Endodermal cell (in vitro differentiated cells): Measurements from ENCODE around the gene SLC25A20. TPM values are rescaled to one million over a fixed set of nuclear protein-coding genes. Genes with fewer than 3 reads are reported as not detected.

Experiments
- DNase-seq: peaks from one replicate; pipeline ENCODE4 v3.0.0-alpha.2; 2017
- H3K27ac ChIP-seq: 2 replicates; pipeline ENCODE4 v1.5.1; 2013; ENCODE audit warnings: mild to moderate bottlenecking, low read depth, low read length, moderate library complexity
- H3K27me3 ChIP-seq: 2 replicates; pipeline ENCODE4 v1.6.1; 2013; ENCODE audit warnings: mild to moderate bottlenecking, low read length, moderate library complexity; ENCODE audit not compliant: insufficient read depth, control insufficient read depth, poor library complexity, severe bottlenecking
- H3K36me3 ChIP-seq: 2 replicates; pipeline ENCODE4 v1.7.0; 2013; ENCODE audit warnings: mild to moderate bottlenecking, low read length, moderate library complexity; ENCODE audit not compliant: control insufficient read depth, insufficient read depth
- H3K4me1 ChIP-seq: one replicate; pipeline ENCODE4 v1.7.0; 2013; ENCODE audit warnings: low read length; ENCODE audit not compliant: control insufficient read depth, insufficient read depth
- H3K4me3 ChIP-seq: 2 replicates; pipeline ENCODE4 v1.5.1; 2013; ENCODE audit warnings: mild to moderate bottlenecking, low read length, moderate library complexity
- H3K9ac ChIP-seq: 2 replicates; pipeline ENCODE4 v1.6.1; 2013; ENCODE audit warnings: mild to moderate bottlenecking, low read length, moderate library complexity; ENCODE audit not compliant: poor library complexity, severe bottlenecking; ENCODE audit errors: extremely low read depth
- H3K9me3 ChIP-seq: 2 replicates; pipeline ENCODE4 v1.6.1; 2013; ENCODE audit warnings: mild to moderate bottlenecking, low read length, moderate library complexity; ENCODE audit not compliant: control insufficient read depth
- H3K27ac Mint-ChIP-seq: 2 replicates; pipeline ENCODE4 v1.8.0; 2020; ENCODE audit warnings: mixed read lengths
- H3K27me3 Mint-ChIP-seq: 2 replicates; pipeline ENCODE4 v1.8.0; 2021; ENCODE audit warnings: mild to moderate bottlenecking, mixed read lengths; ENCODE audit not compliant: insufficient read depth
- H3K36me3 Mint-ChIP-seq: 2 replicates; pipeline ENCODE4 v1.8.0; 2020; ENCODE audit warnings: low read depth, mixed read lengths
- H3K4me1 Mint-ChIP-seq: 2 replicates; pipeline ENCODE4 v1.8.0; 2020; ENCODE audit warnings: mixed read lengths
- H3K4me3 Mint-ChIP-seq: 2 replicates; pipeline ENCODE4 v1.8.0; 2020; ENCODE audit warnings: mild to moderate bottlenecking, moderate library complexity, mixed read lengths
- H3K9me3 Mint-ChIP-seq: 2 replicates; pipeline ENCODE4 v1.8.0; 2020; ENCODE audit warnings: mild to moderate bottlenecking, mixed read lengths
- CTCF ChIP-seq: fragments of 200-600 bp; sonication (generic); conservative IDR thresholded peaks from 2 replicates; pipeline ENCODE4 v1.5.0; 2021; ENCODE audit warnings: antibody characterized with exemption, mild to moderate bottlenecking
- WGBS, 2 experiments: methylation state at CpG; one replicate each; pipeline versions ENCODE4 v1.1.5 to v1.1.7; 2013; ENCODE audit warnings: missing lambda C conversion rate in 2 of 2, mixed read lengths in 1 of 2; ENCODE audit not compliant: insufficient coverage in 1 of 2, insufficient read length in 1 of 2; 5-methylcytosine and 5-hydroxymethylcytosine counted together
- total RNA-seq, 2 donors: library from RNA; stranded (reverse); fragmentation: NEBNext Ultra II Directional in 1 of 2; extraction: Animal tissue kit (Norgen Biotek cat#: 25700) in 1 of 2; gene quantifications; 2 replicates in 1 of 2; 3 replicates in 1 of 2; pipeline ENCODE4 v1.2.1, GENCODE V29; 2021

The SLC25A20 gene
- total RNA-seq, 2 donors from 2014 or later, result 5.0 to 6.7 TPM

- no peaks in the 10 kb centered on the region for H3K4me1 ChIP-seq
- Mint-ChIP-seq H3K27ac (peak overlapping the region; percentile 50), H3K4me1 (peaks cover 1% of the 10 kb centered on the region), H3K27me3 (no peaks in the 10 kb centered on the region), H3K4me3 (no peak overlapping the region), H3K36me3 (peaks cover 7% of the 10 kb centered on the region), H3K9me3 (no peaks in the 10 kb centered on the region)
- H3K36me3 ChIP-seq, result no peaks in the 10 kb centered on the region
- no peaks in the 10 kb centered on the region for H3K9me3 ChIP-seq
- no peak for TF ChIP-seq CTCF
- DNase-seq, result no peak
- no peak overlapping the region for H3K4me3 ChIP-seq
- no peaks in the 10 kb centered on the region for H3K27me3 ChIP-seq
- no peak overlapping the region for H3K9ac ChIP-seq
- H3K27ac ChIP-seq, result no peak overlapping the region
- WGBS, 2 experiments, result 87 to 88% methylated on average over 4 to 6 of the region's 6 CpGs
Observed at GRCh38 chr3:48879307-48879993, 19.2 kb downstream of the SLC25A20 start.

GRCh38 chr3:48877671-48878070, 21.0 kb downstream of the SLC25A20 start:
- Mint-ChIP-seq H3K36me3 (peaks cover 4% of the 10 kb centered on the region), H3K27me3 (no peaks in the 10 kb centered on the region), H3K27ac (no peak overlapping the region), H3K4me3 (no peak overlapping the region), H3K4me1 (peaks cover 1% of the 10 kb centered on the region), H3K9me3 (no peaks in the 10 kb centered on the region)
- Histone ChIP-seq H3K4me1 (no peaks in the 10 kb centered on the region), H3K27me3 (no peaks in the 10 kb centered on the region), H3K9ac (no peak overlapping the region), H3K4me3 (no peak overlapping the region), H3K36me3 (no peaks in the 10 kb centered on the region), H3K27ac (no peak overlapping the region), H3K9me3 (no peaks in the 10 kb centered on the region)
- DNase-seq, result no peak
- TF ChIP-seq CTCF, result no peak
- 94 to 95% methylated on average over 5 to 8 of the region's 8 CpGs for WGBS, 2 experiments

GRCh38 chr3:48863122-48863521, 35.6 kb downstream of the SLC25A20 start:
- Histone ChIP-seq H3K27ac (no peak overlapping the region), H3K4me1 (no peaks in the 10 kb centered on the region), H3K9me3 (no peaks in the 10 kb centered on the region), H3K27me3 (no peaks in the 10 kb centered on the region), H3K36me3 (no peaks in the 10 kb centered on the region), H3K9ac (no peak overlapping the region), H3K4me3 (no peak overlapping the region)
- Mint-ChIP-seq H3K4me1 (no peaks in the 10 kb centered on the region), H3K36me3 (no peaks in the 10 kb centered on the region), H3K9me3 (no peaks in the 10 kb centered on the region), H3K27ac (no peak overlapping the region), H3K4me3 (no peak overlapping the region), H3K27me3 (no peaks in the 10 kb centered on the region)
- no peak for TF ChIP-seq CTCF
- WGBS, 2 experiments, result 91 to 100% methylated on average over 3 of the region's 3 CpGs
- DNase-seq, result no peak
